ENCODE measurements around the gene ATP11B. TPM values are rescaled to one million over a fixed set of nuclear protein-coding genes. Genes with fewer than 3 reads are reported as not detected.
A peak's percentile ranks its signal among the peaks of the same experiment; 100 is the strongest.

ATP11B gene
- total and polyA plus RNA-seq, 9 of the 15 experiments (the other 6 are each of a cell fraction or from before 2014, with no cell fraction given) = 11.9 to 68.7 (median 41.8) TPM

DNA sequence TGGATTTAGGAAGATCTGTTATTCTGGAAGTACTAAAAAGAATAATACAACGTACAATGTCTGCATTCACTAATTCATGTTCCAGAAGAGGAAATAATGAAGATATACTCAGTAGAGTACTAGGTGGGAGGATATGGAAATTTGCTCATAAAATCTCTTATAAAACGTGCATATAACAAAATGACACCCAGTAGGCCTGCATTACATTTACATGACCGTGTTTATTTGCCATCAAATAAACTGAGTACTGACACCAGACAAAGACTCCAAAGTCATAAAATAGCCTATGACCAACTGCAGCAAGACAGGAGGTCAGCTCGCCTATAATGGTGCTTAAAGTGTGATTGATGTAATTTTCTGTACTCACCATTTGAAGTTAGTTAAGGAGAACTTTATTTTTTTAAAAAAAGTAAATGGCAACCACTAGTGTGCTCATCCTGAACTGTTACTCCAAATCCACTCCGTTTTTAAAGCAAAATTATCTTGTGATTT lies 126.6 kb downstream of the ATP11B start:
- Histone ChIP-seq H3K4me2 (ENCODE audit: insufficient read depth, low read length) (peak overlapping the region; percentile 74; the same call in 1 of the 2 replicates), H3K79me2 (ENCODE audit: control insufficient read depth, insufficient read depth, low read length) (peaks cover 8% of the 10 kb centered on the region; the same call in 1 of the 3 replicates), H3K27me3 (ENCODE audit: control insufficient read depth in 2 of 2, insufficient read depth in 2 of 2, low read length in 2 of 2) (no peaks in the 10 kb centered on the region), H2AFZ (ENCODE audit: low read depth, low read length) (peak overlapping the region; percentile 63), H3K4me3 (no peak overlapping the region), H3K9ac (ENCODE audit: insufficient read depth in 1 of 2, low read depth in 2 of 2, low read length in 2 of 2) (peak overlapping the region in 1 of 2 experiments; percentile 74; a peak in 2 of 4 replicates), H3K9me1 (ENCODE audit: control insufficient read depth, insufficient read depth, low read length) (no peaks in the 10 kb centered on the region), H3K9me3 (replicated peaks; ENCODE audit: control insufficient read depth, insufficient read depth, low read depth, low read length) (no peaks in the 10 kb centered on the region), H4K20me1 (replicated peaks; ENCODE audit: control insufficient read depth, insufficient read depth, low read length) (no peaks in the 10 kb centered on the region), H3K36me3 (ENCODE audit: control insufficient read depth, insufficient read depth, low read length) (peaks cover 25% of the 10 kb centered on the region), H3K4me1 (replicated peaks in 1 of 2; ENCODE audit: control insufficient read depth in 2 of 2, insufficient read depth in 2 of 2, low read length in 2 of 2) (peaks cover 0 to 46% of the 10 kb centered on the region in 2 experiments; a peak in 4 of 5 replicates), H3K27ac (ENCODE audit: extremely low read depth, low read depth, low read length) (peak overlapping the region; percentile 97)
- in situ Hi-C loops (cut with MboI) (no loop called here), intact Hi-C loops (cut with micrococcal nuclease) (loop anchor here (2.0 to 10.0 kb wide), 3 partner anchors 59 to 465 kb away; partner anchors contain the start of gene MCCC1)
- ChIA-PET CTCF (ENCODE audit: low intra/inter-chr PET ratio) (no interaction called here), POLR2A (interaction anchor here (0.6 to 2.4 kb wide), 10 partner anchors 9 to 73 kb away, joined by 3 to 14 read pairs (median 3); no protein-coding TSS in a partner anchor)
- BruUV-seq (replicated peaks) = no TSS peak
- TF ChIP-seq SMARCC2 (IDR thresholded peaks at IDR 0.05; ENCODE audit: low read depth) (no peak), DACH1 (IDR thresholded peaks at IDR 0.05; ENCODE audit: partially characterized antibody) (peak; percentile 32), MEIS2 (IDR thresholded peaks at IDR 0.05; ENCODE audit: partially characterized antibody) (peak; percentile 40), SMARCB1 (IDR thresholded peaks at IDR 0.05; ENCODE audit: insufficient read length, low read depth) (peak; percentile 21), ZKSCAN1 (IDR thresholded peaks at IDR 0.05; ENCODE audit: low read depth, low read length) (peak; percentile 83), PRPF4 (IDR thresholded peaks at IDR 0.05; ENCODE audit: insufficient read depth, low read depth, low read length, poor library complexity, severe bottlenecking) (no peak)
- TF ChIP-seq, protein P1, sequence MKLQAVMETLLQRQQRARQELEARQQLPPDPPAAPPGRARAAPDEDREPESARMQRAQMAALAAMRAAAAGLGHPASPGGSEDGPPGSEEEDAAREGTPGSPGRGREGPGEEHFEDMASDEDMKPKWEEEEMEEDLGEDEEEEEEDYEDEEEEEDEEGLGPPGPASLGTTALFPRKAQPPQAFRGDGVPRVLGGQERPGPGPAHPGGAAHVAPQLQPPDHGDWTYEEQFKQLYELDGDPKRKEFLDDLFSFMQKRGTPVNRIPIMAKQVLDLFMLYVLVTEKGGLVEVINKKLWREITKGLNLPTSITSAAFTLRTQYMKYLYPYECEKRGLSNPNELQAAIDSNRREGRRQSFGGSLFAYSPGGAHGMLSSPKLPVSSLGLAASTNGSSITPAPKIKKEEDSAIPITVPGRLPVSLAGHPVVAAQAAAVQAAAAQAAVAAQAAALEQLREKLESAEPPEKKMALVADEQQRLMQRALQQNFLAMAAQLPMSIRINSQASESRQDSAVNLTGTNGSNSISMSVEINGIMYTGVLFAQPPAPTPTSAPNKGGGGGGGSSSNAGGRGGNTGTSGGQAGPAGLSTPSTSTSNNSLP (IDR thresholded peaks at IDR 0.05; ENCODE audit: borderline replicate concordance, low read depth, low read length) = peak; percentile 28; the same call in 1 of the 2 replicates
- TF ChIP-seq, protein P2, sequence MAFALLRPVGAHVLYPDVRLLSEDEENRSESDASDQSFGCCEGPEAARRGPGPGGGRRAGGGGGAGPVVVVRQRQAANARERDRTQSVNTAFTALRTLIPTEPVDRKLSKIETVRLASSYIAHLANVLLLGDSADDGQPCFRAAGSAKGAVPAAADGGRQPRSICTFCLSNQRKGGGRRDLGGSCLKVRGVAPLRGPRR (CRISPR knock-in tag; IDR thresholded peaks at IDR 0.05) = no peak
- no peak for FAIRE-seq
- 8% methylated on average over 5 of the region's 5 CpGs for WGBS (ENCODE audit: insufficient coverage, low coverage, missing lambda C conversion rate)
- peak in 2 of 4 experiments; percentile 15 to 41 for DNase-seq (ENCODE audit: extremely low read depth in 1 of 4, low spot score in 3 of 4)
- ATAC-seq = peak; percentile 23
